Activated CD4-positive, alpha-beta T cell treated with anti-CD3 and anti-CD28 coated beads, Interleukin-10, Interleukin-2, amounts not matched to agents 100 ng/mL and 50 ng/mL, durations not matched to agents 16 hours and 8 hours (primary cell): ENCODE measurements around the gene IPPK.
"Not testable (repeated sequence)": the region's sequence is repeated elsewhere in the genome, so short reads cannot be mapped to it uniquely, and the experiment has no call there.

Source experiments
- DNase-seq: peaks from one replicate; pipeline ENCODE4 v3.0.0-alpha.2; 2020

Gene IPPK

DNA sequence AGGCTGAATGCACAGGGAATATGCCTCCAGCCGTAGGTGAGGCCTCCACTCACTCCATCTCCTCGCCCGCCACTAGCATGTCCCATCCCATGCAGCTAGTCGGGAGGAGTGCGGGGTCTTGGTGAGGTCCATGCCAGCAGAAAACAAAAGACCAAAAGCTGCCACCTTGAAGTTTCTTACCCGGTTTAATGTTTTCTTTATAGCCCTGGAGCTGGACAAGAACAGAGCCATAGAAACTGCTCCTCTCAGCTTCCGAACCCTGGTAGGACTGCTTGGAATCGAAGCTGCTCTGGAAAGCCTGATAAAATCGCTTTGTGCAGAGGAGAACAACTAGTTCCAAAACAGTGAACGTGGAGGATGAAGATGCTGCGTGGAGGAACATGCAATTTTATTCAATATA, 57.1 kb downstream of the IPPK start:
- no peak for DNase-seq

DNA sequence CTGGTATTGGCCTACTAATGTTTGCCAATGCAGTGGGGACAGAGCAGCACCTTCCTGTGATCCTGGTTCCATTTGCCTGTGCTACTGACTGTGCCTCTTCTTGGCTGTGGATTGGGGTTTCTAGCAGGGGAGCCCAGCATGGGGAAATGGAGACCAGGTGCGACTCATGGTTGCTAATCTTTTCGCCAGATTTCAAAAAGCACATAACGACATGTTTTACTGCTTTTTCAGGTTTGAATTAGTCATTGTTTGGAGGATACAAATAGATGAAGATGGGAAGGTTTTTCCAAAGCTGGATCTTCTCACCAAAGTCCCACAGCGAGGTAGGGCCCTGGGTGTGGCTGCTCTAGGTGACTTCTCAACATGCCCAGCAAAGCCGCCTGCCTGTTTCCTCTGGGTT, 57.6 kb downstream of the IPPK start:
- no peak for DNase-seq

DNA sequence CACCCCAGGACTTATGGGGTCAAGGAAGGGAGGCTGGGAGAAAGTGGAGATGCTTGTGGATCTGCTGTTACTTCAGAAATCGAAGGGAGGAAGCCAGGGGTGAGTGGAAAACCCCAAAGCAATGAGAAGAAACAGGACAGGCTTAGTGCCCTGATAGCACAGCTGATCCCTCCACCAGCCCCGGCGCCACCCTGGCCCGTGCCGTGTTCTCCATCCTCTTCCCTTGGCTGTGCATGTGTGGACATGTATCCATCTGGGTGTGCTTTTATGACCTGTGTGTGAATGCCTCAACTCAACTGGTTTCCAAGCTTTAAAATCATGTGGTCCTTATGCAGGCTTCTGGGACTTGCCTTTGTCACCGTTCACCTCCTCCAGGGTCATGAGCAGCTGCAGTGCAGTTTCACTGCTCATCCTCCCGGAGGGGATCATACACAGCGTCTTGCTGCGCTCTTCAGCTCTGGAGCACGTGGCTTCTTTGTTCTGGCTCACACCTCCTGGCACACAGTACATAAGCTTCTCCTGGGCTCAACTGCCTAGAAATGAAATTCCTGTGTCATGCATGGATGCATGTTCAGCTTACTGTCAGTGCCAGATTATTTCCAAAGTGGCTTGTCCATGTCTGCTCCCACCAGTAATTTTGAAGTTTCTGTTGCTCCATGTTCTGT, 58.2 kb downstream of the IPPK start:
- no peak for DNase-seq

DNA sequence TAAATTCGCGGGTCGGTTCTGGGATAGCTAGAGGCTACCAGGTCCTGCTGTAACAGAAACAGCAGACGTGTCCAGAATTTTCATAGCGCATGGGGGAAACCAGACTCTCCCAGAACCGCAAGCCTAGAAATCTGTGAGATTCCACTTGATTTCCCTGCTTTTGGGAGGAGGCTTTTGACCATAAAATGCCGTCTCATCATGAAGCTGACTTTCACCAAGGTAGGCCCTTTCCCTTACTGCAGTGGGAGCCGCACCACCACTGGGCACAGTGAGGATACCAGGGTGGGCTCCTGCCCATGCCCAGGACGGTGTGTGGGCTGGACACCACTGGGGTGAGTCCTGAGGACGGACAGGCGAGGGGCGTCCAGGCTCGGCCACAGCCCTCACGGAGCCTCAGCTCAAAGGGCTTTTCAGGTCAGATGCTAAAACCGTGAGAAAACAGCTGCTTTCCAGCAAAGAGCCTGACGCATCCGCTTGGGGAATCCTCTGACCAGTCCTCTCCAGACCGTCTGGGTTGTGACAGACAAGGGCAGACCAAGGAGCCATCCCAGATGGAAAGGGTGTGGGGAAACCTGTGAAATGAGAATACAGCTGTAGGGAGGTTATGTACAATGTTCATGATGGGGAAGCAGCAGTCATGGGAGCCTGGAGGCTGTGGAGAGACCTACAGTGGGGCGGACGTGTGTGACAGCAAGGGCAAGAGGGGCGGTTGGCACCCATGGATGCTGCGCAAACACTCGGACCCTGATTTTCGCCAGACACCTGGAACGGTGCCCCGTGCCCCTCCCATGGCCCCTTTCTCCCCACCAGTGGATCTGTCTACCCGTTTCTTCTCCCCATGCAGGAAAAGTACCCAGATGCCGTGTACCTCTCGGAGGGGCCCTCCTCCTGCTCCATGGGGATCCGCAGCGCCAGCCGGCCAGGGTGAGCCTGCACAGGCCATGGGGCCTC, 59.2 kb downstream of the IPPK start:
- no peak for DNase-seq

DNA sequence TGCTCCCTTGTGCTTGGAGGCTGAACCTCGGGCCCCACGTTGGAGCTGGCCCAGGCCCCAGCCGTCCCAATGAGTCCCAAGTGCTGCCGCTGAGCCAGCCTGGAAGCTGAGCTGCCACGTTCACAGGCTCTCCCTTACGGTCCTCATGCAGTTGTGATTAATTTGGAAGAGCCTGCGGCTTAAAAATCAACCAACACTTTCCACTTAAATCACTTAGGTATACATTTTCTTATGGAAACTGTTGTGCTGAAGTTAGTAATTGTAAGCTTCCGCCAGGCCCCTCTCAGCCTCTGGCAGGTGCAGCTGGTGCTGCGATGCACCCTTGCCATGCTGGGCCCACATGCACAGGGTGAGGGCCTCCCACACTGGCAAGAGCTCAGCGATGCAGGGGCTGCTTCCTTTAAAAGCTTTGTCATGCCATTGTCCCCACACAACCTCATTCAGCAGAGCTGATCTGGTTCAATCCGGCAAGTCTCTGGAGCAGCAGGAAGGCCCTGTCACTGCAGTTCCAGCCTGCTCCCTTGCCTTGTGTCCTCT, 61.0 kb downstream of the IPPK start:
- no peak for DNase-seq

DNA sequence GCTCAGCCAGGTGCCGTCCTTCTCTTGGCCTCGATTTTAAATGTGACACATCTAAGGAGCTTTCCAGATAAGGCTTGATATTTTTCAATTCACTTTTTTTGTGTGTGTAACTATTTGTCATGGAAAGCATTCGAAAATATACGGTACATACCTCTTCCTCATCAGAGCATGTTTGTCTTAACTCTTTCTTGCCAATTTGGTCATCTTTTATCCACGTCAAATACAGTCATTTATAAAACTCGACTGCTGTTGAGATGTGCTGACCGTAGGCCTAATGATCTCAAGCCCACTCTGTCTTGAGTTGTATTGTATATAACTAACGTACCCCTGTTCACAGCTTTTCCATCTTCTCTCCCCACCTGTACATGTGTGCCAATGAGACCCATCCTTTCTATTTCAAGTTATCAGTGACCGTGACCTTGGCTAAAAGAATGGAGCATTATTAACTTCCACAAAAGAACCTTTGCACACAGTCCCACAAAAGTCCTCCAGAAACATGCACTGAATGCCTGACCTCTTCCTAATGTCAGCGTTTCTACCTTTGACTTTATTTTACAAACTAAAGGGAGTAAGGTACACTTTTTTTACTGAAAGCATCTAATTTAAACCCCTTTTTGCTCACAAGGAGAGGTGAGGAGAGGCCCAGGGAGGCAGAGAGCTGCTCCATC, 61.6 kb downstream of the IPPK start:
- DNase-seq: no peak

DNA sequence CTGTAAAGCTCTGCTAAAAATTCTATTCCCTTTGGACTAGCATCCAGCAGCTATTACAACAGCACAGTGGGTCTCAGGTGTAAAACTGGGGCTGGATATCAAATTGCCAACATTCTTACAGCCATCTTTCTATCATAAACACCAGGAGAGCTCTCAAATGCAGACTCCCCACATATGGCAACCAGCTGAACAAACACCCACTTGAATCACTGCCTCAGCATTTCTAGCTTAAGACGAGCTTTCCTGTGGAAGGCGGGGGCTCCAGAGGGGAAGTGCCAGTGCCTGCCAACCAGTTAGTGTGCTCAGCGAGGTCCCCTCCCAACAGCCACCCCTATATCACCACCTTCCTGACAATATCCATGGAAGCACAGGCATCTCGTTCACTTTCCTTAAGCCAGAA, 62.2 kb downstream of the IPPK start:
- no peak for DNase-seq

DNA sequence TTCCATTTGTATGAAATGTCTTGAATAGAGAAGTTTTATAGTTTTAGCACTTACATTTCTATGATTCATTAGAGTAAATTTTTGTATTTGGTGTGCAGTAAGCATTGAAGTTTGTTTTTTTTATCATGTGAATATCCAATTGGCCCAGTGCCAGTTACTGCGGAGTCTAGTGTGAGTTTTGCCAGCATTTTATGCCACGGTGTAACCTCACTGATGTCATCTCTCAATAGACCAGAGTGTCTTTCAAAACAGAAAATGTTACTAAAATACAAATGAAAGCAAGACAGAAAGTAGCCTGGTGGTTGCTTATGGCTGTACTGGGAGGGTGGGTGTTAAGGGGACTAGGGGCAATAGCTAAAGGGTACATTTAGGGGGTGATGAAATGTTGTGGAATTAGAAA, 62.8 kb downstream of the IPPK start:
- no peak for DNase-seq

DNA sequence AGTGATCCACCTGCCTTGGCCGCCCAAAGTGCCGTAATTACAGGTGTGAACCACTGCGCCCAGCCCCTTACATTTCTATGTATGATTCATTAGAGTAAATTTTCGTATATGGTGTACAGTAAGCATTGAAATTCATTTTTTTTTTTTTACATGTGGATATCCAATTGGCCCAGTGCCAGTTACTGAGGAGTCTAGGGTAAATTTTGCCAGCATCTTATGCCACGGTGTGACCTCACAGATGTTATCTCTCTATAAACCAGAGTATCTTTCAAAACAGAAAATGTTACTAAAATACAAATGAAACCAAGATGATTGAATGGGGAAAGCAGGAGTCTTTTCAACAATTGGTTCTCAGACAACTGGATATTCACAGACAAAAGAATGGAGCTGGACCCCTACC, 64.7 kb downstream of the IPPK start:
- DNase-seq: no peak

DNA sequence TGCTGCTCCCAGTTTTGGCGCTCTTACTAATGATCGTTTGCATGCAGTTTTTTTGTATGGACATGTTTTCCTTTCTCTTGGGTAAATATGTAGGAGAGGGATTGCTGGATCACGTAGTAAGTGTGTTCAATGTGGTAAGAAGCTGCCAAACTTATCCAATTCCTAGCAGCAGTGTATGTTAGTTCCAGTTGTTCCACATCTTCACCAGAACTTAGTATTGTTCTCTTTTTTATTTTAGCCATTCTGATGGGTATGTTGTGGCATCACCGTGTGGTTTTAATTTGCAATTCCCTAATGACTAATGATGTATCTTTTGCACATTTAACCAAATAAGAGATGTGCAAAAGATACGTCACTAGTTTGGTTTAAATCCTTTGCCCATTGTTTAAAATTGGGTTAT, 65.9 kb downstream of the IPPK start:
- no peak for DNase-seq

DNA sequence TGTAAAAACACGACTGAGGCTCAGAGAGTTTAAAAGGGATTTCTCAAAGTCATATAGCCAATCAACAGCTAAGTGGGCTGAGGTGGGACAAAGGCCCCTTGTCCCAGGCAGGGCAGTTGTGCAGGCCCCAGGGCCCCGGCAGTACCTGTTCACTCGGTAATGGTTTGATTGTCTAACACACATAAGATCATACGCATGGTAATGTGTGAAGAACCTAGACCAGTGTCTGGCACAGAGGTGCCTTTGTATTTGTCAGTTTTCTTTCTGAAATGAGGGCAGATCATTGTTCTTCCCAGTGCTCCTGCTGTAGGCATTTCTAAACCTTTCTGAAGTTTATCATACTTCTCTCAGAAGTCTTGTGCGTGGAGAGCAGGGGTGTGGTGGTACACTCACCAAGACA, 66.8 kb downstream of the IPPK start:
- DNase-seq: no peak

DNA sequence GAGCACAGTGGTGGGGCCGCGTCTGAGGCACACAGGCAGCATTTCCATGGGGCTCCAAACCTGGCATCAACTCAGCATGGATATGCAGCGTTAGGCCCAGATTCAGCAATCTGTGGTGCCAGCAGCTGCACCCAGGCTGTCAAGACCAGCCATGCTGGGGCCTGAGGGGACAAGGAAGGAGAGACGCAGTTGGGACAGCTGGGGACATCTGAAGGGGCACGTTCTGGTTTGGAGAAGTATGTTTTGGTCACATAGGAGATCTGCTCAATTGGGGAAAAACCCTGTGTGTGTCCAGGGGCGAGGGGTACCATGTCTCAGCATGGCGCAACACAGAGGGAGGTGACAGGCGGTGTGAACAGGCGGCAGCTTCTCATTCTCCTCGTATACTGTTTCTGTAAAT, 67.5 kb downstream of the IPPK start:
- no peak for DNase-seq

DNA sequence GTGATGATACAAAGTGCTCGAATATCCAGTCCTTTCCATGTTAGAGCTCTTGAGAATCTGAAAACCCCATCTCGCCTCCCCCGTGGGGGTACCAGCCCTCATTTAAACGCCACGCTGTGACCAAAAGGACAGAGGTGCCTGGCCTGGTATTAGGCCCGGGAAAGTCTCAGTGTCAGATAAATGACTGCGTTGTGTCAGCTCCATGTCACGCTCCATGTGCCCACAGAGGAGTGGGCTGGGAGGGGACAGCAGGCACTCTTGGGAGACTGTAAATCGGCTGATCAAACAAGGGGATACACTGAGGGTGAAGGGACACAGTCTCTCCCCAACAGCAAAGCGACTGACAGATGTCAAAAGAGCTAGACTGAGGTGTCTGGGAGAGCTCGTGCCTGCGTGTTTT, 68.5 kb downstream of the IPPK start:
- no peak for DNase-seq

DNA sequence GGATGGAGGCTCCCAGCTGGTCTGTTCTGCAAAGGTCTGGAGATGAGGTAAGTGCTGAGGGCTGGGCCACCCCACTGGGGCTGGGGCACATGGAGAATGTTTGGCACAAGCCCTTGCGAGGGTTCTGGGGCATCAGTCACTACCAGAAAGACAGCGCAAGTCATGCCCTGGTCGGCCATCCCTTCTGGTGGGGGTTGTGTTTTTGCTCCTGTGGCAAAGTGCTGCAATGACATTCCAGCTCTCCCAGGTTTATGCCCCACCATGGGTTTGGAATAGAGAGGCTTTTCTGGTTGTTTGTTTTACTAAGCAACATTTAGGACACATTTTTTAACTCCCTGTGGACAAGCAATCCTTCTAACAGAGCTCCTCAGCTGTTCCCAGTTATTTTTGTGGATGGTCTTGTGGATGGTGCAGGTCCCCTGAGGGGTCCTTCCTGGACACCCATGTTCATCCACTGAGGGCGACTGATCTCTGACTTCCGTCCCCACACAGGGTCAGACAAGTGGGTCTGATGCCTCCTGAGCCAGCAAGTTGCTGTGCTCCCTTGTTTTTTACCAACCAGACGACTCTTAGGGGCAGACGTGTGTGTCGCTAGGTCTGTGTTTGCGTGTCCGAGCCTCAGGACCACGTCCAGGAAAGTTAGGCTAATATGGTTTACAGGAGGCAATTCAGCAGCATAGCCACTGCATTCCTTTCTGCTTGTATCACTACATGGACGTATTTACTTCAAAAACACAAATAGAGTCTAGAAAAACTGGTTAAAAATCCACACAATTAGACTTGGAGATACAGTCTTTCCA, 69.3 kb downstream of the IPPK start:
- no peak for DNase-seq

DNA sequence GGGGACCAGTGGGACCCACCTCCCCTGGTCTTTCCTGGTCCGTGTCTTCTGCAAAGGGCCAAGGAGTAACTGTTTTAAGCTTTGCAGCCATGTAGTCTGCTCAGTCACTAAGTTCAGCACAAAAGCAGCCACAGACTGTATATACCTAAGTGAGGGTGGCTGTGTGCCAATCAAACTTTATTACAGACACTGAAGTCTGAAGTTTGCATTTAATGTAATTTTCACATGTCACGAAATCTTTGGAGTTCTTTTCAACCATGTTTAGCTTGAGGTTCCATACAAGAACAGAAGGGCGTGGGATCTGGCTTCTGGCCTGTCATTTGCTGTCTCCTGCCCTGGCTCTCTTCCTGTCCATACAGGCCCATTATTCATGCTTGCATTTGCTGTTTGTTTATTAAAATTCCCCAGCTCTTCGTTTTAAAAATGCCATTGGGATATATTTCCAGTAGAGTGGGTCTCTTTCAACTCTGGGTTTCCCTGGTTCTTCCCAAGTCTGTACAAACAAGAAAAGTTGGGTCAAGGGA, 69.9 kb downstream of the IPPK start:
- no peak for DNase-seq

DNA sequence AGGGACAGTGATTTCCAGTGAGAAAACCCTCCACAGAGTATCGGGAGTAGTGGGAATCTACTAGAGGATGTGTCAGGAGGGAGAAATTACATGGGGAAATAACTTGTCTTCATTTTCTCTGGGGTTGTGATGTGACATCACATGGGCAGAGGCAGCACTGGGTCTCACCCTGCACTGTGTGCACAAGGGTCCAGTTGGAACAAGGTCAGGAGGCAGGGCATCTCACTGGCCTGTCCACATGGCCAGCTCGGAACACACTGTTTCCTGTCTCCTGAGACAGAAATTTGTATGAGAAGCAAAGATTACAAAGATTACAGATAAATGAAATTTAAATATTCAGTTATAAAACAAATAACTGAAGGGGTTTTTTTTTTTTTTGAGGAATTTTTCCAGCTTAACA, 71.5 kb downstream of the IPPK start:
- no peak for DNase-seq

DNA sequence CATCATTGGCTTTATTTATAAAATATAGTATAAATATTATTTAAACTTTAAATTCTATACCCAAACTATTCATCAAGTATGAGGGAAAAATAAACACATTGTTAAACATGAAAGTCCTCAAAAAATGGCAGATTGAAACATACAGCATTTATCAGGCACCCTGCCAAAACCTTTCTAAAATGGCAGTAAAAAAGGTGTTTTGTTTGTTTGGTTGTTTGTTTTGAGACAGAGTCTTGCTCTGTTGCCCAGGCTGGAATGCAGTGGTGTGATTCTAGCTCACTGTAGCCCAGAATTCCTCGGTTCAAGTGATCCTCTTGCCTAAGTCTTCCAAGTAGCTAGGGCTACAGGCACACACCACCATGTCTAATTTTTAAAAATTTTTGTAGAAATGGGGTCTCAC, 74.0 kb downstream of the IPPK start:
- DNase-seq: no peak

DNA sequence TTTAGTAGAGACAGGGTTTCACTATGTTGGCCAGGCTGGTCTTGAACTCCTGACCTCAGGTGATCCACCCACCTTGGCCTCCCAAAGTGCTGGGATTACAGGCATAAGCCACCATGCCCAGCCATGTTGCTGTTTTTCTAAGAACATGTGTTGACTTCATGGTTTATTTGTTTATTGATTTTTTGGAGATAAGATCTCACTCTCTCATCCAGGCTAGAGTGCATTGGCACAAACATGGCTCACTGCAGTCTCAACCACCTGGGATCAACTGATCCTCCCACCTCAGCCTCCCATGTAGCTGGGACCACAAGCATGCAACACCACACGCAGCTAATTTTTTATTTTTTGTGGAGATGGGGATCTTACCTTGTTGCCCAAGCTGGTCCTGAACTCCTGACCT, 74.9 kb downstream of the IPPK start:
- not testable (repeated sequence) for DNase-seq

DNA sequence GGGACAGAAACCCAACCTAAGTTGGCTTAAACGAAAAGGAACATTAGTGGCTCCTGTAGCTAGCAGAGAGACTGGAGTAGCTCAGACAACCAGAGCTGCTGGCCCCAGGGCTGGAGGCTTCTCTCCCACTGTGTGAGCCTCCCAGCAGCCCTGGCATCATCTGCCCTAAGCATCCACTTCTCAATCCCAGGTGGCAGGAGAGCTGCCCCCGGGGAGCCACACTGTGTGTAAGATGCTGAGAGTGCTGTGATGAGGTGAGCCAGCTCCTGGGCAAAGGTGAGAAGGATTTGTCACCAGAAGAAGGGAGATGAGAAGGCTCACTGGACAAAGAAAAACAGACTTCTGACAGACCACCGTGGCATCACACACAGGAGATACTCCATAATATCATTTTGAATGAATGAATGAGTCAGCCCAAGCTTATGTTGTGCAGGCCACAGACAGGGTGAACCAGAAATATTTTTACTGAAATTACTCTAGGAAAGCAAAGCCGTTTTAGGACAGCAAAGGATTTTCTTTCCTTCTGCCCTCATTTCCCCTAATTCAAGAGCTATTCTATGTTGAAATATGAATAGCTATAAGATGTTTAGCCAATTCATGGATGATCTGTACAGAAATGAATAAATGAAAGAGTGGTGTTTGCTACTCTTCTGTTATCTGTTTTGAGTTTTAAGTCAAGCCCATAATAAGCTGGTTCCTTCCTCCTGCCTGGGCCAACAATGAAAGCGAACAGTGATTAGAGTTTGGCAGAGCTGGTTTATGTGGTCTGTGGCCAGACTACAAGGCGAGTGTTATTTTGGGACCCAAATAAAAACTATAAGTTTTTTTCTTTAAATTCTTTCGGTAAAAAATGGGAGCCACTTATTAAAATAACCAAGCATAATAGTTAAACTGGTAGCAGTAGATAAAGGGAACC, 76.7 kb downstream of the IPPK start:
- DNase-seq: no peak

DNA sequence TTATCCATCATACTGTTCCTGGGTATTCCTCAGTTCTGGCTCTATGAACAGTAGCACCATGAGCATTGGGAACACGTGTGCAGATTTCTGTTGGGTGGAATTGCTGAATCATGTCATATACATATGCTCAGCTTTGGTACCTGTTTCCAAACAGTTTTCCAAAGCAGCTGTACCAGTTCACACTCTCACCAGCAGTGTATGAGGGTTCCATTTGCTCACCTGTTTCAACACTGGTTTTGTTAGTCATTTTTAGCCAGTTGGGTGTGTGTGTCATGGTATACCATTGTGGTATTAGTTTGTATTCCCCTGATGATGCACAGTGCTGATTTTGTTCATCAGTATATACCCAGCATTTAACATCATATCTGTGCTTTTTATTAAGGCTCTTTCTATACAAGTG, 77.4 kb downstream of the IPPK start:
- DNase-seq: no peak

DNA sequence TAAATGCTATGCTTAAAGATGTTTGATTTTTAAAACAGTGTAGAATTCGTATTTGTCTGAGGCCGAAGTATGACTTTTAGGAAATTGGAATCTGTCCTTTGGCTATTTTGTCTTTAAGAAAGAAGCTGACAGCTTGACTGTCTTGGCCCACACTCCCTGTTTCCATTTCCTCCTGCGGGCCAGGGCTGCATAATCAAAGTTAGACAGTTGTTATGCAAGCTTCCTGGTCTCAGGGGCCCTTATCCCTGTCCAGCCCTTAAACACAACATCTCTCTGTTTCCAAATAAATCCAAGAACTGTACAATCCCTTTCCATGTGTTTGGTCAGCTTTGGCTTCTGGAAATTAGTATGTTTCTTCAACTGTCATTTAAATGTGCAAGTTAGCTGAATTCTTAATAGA, 79.6 kb downstream of the IPPK start:
- DNase-seq: no peak
